Liver (tissue), 9 donors: ENCODE measurements around the gene FRMPD1. TPM values are rescaled to one million over a fixed set of nuclear protein-coding genes. Genes with fewer than 3 reads are reported as not detected.

ENCODE experiments used
- DNase-seq: peaks from one replicate; pipeline ENCODE4 v3.0.0-alpha.2; 2017; ENCODE audit warnings: low spot score
- H3K27ac ChIP-seq, 2 donors: one replicate each; pipeline ENCODE4 v1.7.0; 2013; ENCODE audit warnings: inconsistent platforms in 2 of 2, low read length in 2 of 2, control low read depth in 1 of 2, low read depth in 1 of 2, mild to moderate bottlenecking in 1 of 2
- H3K27me3 ChIP-seq, 4 donors: one replicate each; pipeline versions ENCODE4 v1.6.1 to v1.7.0; 2013; ENCODE audit warnings: low read length in 3 of 4, inconsistent platforms in 1 of 4, mild to moderate bottlenecking in 1 of 4, moderate library complexity in 1 of 4; ENCODE audit not compliant: control insufficient read depth in 4 of 4, insufficient read depth in 4 of 4
- H3K36me3 ChIP-seq, 4 donors: one replicate each; pipeline versions ENCODE4 v1.6.1 to v1.7.0; 2013; ENCODE audit warnings: low read length in 3 of 4, mild to moderate bottlenecking in 3 of 4, low read depth in 1 of 4, moderate library complexity in 1 of 4; ENCODE audit not compliant: control insufficient read depth in 4 of 4, insufficient read depth in 3 of 4
- H3K4me1 ChIP-seq, 4 donors: one replicate each; pipeline versions ENCODE4 v1.6.1 to v1.7.0; 2013; ENCODE audit warnings: low read length in 3 of 4, mild to moderate bottlenecking in 3 of 4, moderate library complexity in 1 of 4; ENCODE audit not compliant: control insufficient read depth in 4 of 4, insufficient read depth in 4 of 4
- H3K4me3 ChIP-seq, 3 donors: one replicate each; pipeline versions ENCODE4 v1.6.1 to v1.7.0; 2013; ENCODE audit warnings: low read length in 3 of 3, control low read depth in 1 of 3, low read depth in 1 of 3, mild to moderate bottlenecking in 1 of 3
- H3K9ac ChIP-seq, 2 donors: one replicate each; pipeline ENCODE4 v1.7.0; 2013; ENCODE audit warnings: low read length in 2 of 2, mild to moderate bottlenecking in 2 of 2, moderate library complexity in 2 of 2, control low read depth in 1 of 2, low read depth in 1 of 2
- H3K9me3 ChIP-seq, 4 donors: one replicate each; pipeline versions ENCODE4 v1.6.1 to v1.7.0; 2013; ENCODE audit warnings: low read length in 3 of 4; ENCODE audit not compliant: control insufficient read depth in 4 of 4
- CTCF ChIP-seq: fragments of 150-350 bp; IDR thresholded peaks from 2 replicates; pipeline ENCODE4 v1.5.1; 2017; ENCODE audit warnings: improper control_type of control experiment, low read depth, low read length; ENCODE audit not compliant: missing input control
- EGR1 ChIP-seq, 2 donors: IDR thresholded peaks; 2 replicates each; pipeline ENCODE4 v1.6.1; 2016 to 2018; ENCODE audit warnings: antibody characterized with exemption in 2 of 2, low read depth in 2 of 2
- FOXA1 ChIP-seq: IDR thresholded peaks from 2 replicates; pipeline ENCODE4 v1.6.1; 2016; ENCODE audit warnings: antibody characterized with exemption
- FOXA2 ChIP-seq: IDR thresholded peaks from 2 replicates; pipeline ENCODE4 v1.6.1; 2016; ENCODE audit warnings: antibody characterized with exemption
- GABPA ChIP-seq, 2 donors: IDR thresholded peaks in 1 of 2; conservative IDR thresholded peaks in 1 of 2; 2 replicates each; pipeline ENCODE4 v1.6.1; 2016; ENCODE audit warnings: antibody characterized with exemption in 2 of 2, mild to moderate bottlenecking in 1 of 2, moderate library complexity in 1 of 2
- HNF4A ChIP-seq, 2 donors: conservative IDR thresholded peaks; 2 replicates each; pipeline ENCODE4 v1.6.1; 2016; ENCODE audit warnings: antibody characterized with exemption in 2 of 2, mild to moderate bottlenecking in 2 of 2
- HNF4G ChIP-seq: IDR thresholded peaks from 2 replicates; pipeline ENCODE4 v1.6.1; 2016; ENCODE audit warnings: antibody characterized with exemption
- JUND ChIP-seq, 2 donors: IDR thresholded peaks; 2 replicates each; pipeline ENCODE4 v1.6.1; 2016; ENCODE audit warnings: antibody characterized with exemption in 2 of 2
- MAX ChIP-seq: IDR thresholded peaks from 2 replicates; pipeline ENCODE4 v1.6.1; 2016; ENCODE audit warnings: antibody characterized with exemption
- NR2F2 ChIP-seq: IDR thresholded peaks from 2 replicates; pipeline ENCODE4 v1.6.1; 2016; ENCODE audit warnings: antibody characterized with exemption
- RAD21 ChIP-seq, 2 donors: IDR thresholded peaks; 2 replicates each; pipeline ENCODE4 v1.6.1; 2016; ENCODE audit warnings: antibody characterized with exemption in 2 of 2, mild to moderate bottlenecking in 2 of 2
- REST ChIP-seq: IDR thresholded peaks from 2 replicates; pipeline ENCODE4 v1.6.1; 2016; ENCODE audit warnings: antibody characterized with exemption, mild to moderate bottlenecking
- RXRA ChIP-seq, 2 donors: IDR thresholded peaks; 2 replicates each; pipeline ENCODE4 v1.6.1; 2017 to 2018; ENCODE audit warnings: antibody characterized with exemption in 2 of 2, mild to moderate bottlenecking in 1 of 2
- SP1 ChIP-seq: IDR thresholded peaks from 2 replicates; pipeline ENCODE4 v1.6.1; 2018; ENCODE audit warnings: antibody characterized with exemption, mild to moderate bottlenecking
- TAF1 ChIP-seq: conservative IDR thresholded peaks from 2 replicates; pipeline ENCODE4 v1.6.1; 2016; ENCODE audit warnings: antibody characterized with exemption, mild to moderate bottlenecking
- YY1 ChIP-seq: IDR thresholded peaks from 2 replicates; pipeline ENCODE4 v1.6.1; 2016; ENCODE audit warnings: antibody characterized with exemption, mild to moderate bottlenecking
- WGBS: extraction: QIAGEN DNeasy Blood & Tissue Kit; methylation state at CpG from one replicate; pipeline ENCODE4 v1.1.7; 2013; 5-methylcytosine and 5-hydroxymethylcytosine counted together
- polyA plus RNA-seq, 2 donors: library from polyadenylated mRNA; stranded (reverse) in 1 of 2; unstranded in 1 of 2; fragments of 200-250 nt in 1 of 2; fragments of >200 nt in 1 of 2; fragmentation: Nextera tagmentation in 1 of 2; extraction: Ambion mirVana in 1 of 2; gene quantifications; one replicate each; pipeline versions ENCODE4 v1.2.1 to v1.2.3, GENCODE V29; 2013 to 2015
- total RNA-seq, 2 donors: library from RNA; depleted of rRNA; stranded (reverse); fragments of >200 nt; gene quantifications; one replicate each; pipeline ENCODE4 v1.2.3, GENCODE V29; 2014
- TF ChIP-seq, protein P1 (sequence below): IDR thresholded peaks from 2 replicates; pipeline ENCODE4 v1.6.1; 2016; ENCODE audit warnings: antibody characterized with exemption
- TF ChIP-seq, protein P2 (sequence below): IDR thresholded peaks from 2 replicates; pipeline ENCODE4 v1.6.1; 2016; ENCODE audit warnings: antibody characterized with exemption
- donor health status: healthy.
- donor health status: healthy.
- donor health status: healthy.
- donor health status: healthy.
- donor health status: healthy.

The FRMPD1 gene
- total and polyA plus RNA-seq, 4 donors, result 0.06 to 1.8 (median 0.17) TPM

- DNase-seq, result no peak
- no peaks in the 10 kb centered on the region for H3K4me1 ChIP-seq
- H3K4me3 ChIP-seq, result no peak overlapping the region
- no peaks in the 10 kb centered on the region for H3K9me3 ChIP-seq
- TF ChIP-seq FOXA1, result no peak
- TF ChIP-seq TAF1, result no peak
- TF ChIP-seq NR2F2, result no peak
- TF ChIP-seq HNF4A (conservative IDR thresholded peaks at IDR 0.05), result no peak
- TF ChIP-seq FOXA2, result no peak
- TF ChIP-seq RAD21 (IDR thresholded peaks at IDR 0.05), result no peak
- TF ChIP-seq YY1, result no peak
- TF ChIP-seq SP1, result no peak
- TF ChIP-seq JUND (IDR thresholded peaks at IDR 0.05), result no peak
- TF ChIP-seq, protein P1, sequence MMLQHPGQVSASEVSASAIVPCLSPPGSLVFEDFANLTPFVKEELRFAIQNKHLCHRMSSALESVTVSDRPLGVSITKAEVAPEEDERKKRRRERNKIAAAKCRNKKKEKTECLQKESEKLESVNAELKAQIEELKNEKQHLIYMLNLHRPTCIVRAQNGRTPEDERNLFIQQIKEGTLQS, result no peak
- no peak for TF ChIP-seq HNF4G
- no peak for TF ChIP-seq MAX
- no peak for TF ChIP-seq EGR1 (IDR thresholded peaks at IDR 0.05; ENCODE audit: low read depth in 2 of 2)
- no peak for TF ChIP-seq GABPA (IDR thresholded peaks at IDR 0.05 in 1 of 2, conservative IDR thresholded peaks at IDR 0.05 in 1 of 2)
- TF ChIP-seq CTCF, result no peak
- TF ChIP-seq RXRA (IDR thresholded peaks at IDR 0.05), result no peak
- TF ChIP-seq REST, result no peak
- TF ChIP-seq, protein P2, sequence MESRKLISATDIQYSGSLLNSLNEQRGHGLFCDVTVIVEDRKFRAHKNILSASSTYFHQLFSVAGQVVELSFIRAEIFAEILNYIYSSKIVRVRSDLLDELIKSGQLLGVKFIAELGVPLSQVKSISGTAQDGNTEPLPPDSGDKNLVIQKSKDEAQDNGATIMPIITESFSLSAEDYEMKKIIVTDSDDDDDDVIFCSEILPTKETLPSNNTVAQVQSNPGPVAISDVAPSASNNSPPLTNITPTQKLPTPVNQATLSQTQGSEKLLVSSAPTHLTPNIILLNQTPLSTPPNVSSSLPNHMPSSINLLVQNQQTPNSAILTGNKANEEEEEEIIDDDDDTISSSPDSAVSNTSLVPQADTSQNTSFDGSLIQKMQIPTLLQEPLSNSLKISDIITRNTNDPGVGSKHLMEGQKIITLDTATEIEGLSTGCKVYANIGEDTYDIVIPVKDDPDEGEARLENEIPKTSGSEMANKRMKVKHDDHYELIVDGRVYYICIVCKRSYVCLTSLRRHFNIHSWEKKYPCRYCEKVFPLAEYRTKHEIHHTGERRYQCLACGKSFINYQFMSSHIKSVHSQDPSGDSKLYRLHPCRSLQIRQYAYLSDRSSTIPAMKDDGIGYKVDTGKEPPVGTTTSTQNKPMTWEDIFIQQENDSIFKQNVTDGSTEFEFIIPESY, result no peak
- 70% methylated on average over 3 of the region's 3 CpGs for WGBS
- H3K27ac ChIP-seq, result no peak overlapping the region
- no peaks in the 10 kb centered on the region for H3K27me3 ChIP-seq
- H3K36me3 ChIP-seq, result no peaks in the 10 kb centered on the region
- no peak overlapping the region for H3K9ac ChIP-seq
Observed at GRCh38 chr9:37640246-37640645, 10.5 kb upstream of the FRMPD1 start.

- 89% methylated on average over 3 of the region's 3 CpGs for WGBS
- H3K9me3 ChIP-seq, result no peaks in the 10 kb centered on the region
- H3K4me3 ChIP-seq, result no peak overlapping the region
- no peaks in the 10 kb centered on the region for H3K4me1 ChIP-seq
- H3K27me3 ChIP-seq, result no peaks in the 10 kb centered on the region
- TF ChIP-seq NR2F2, result no peak
- no peak for TF ChIP-seq FOXA1
- no peak for TF ChIP-seq MAX
- TF ChIP-seq YY1, result no peak
- no peak overlapping the region for H3K27ac ChIP-seq
- H3K9ac ChIP-seq, result no peak overlapping the region
- H3K36me3 ChIP-seq, result no peaks in the 10 kb centered on the region
- DNase-seq, result no peak
Observed at GRCh38 chr9:37641331-37641730, 9.4 kb upstream of the FRMPD1 start.
